ENCODE results near the gene DPP7. TPM values are rescaled to one million over a fixed set of nuclear protein-coding genes. Genes with fewer than 3 reads are reported as not detected.
A peak's percentile ranks its signal among the peaks of the same experiment; 100 is the strongest.

DPP7 gene
- total and polyA plus RNA-seq, 2 of the 4 experiments (the other 2 are of a cell fraction), result 14.9 to 76.4 TPM

- ATAC-seq (ENCODE audit: low read depth) (no peak), DNase-seq (no peak)
- Histone ChIP-seq H2BK120ac (ENCODE audit: low read depth, low read length) (no peak overlapping the region), H3K27me3 (ENCODE audit: control insufficient read depth, insufficient read depth, low read length) (peaks cover 2% of the 10 kb centered on the region; the same call in 1 of the 2 replicates), H4K5ac (ENCODE audit: low read depth, low read length) (no peak overlapping the region), H3K9ac (ENCODE audit: low read depth, low read length) (no peak overlapping the region), H3K4ac (ENCODE audit: low read depth, low read length) (no peak overlapping the region), H2BK15ac (ENCODE audit: low read depth, low read length) (no peak overlapping the region), H2BK20ac (ENCODE audit: low read depth, low read length) (no peak overlapping the region), H4K91ac (ENCODE audit: insufficient read depth, low read depth, low read length) (no peak overlapping the region), H3K9me1 (ENCODE audit: insufficient read depth, low read length) (no peaks in the 10 kb centered on the region), H2BK5ac (ENCODE audit: low read depth, low read length, poor library complexity, severe bottlenecking) (no peak overlapping the region), H2AFZ (replicated peaks; ENCODE audit: low read length, poor library complexity) (peak overlapping the region; percentile 71), H3K79me1 (ENCODE audit: low read depth in 1 of 2, low read length in 2 of 2) (peaks cover 0 to 3% of the 10 kb centered on the region in 2 experiments; a peak in 2 of 4 replicates), H3K9me3 (ENCODE audit: control insufficient read depth, insufficient read depth, low read length) (no peaks in the 10 kb centered on the region), H3K56ac (ENCODE audit: extremely low read depth, insufficient read depth, low read length) (no peak overlapping the region), H3K14ac (replicated peaks; ENCODE audit: low read depth, low read length) (no peak overlapping the region), H3K27ac (ENCODE audit: insufficient read depth, low read length) (no peak overlapping the region), H3K4me3 (ENCODE audit: insufficient read depth, low read depth, low read length) (no peak overlapping the region), H3K36me3 (ENCODE audit: control insufficient read depth, insufficient read depth, low read length) (no peaks in the 10 kb centered on the region), H3K18ac (ENCODE audit: low read depth, low read length) (no peak overlapping the region), H3K23ac (ENCODE audit: low read depth, low read length) (no peak overlapping the region), H4K20me1 (ENCODE audit: insufficient read depth, low read length) (no peaks in the 10 kb centered on the region), H2AK5ac (ENCODE audit: low read depth, low read length) (no peak overlapping the region), H2AK9ac (replicated peaks; ENCODE audit: low read depth, low read length, poor library complexity) (no peak overlapping the region), H3K4me1 (ENCODE audit: control insufficient read depth, insufficient read depth, low read length) (no peaks in the 10 kb centered on the region), H3K4me2 (ENCODE audit: low read depth, low read length) (no peak overlapping the region), H4K8ac (ENCODE audit: low read depth in 2 of 2, low read length in 2 of 2) (no peak overlapping the region)
- POLR2A ChIA-PET (ENCODE audit: unreplicated experiment), result no interaction called here
- intact Hi-C loops (cut with micrococcal nuclease), result no loop called here
- 81% methylated on average over 15 of the region's 26 CpGs; no CpG with 5 or more reads in 1 of the 2 experiments for WGBS, 2 experiments (ENCODE audit: extremely low coverage in 2 of 2, insufficient read length in 1 of 2)
- dilution Hi-C loops (cut with HindIII; ENCODE audit: low sequenced_read_pairs, unreplicated experiment), result no loop called here
- TF ChIP-seq MAFK (IDR thresholded peaks at IDR 0.05; ENCODE audit: low read depth, low read length) (no peak), FOS (IDR thresholded peaks at IDR 0.05; ENCODE audit: low read depth, low read length) (no peak), NFE2L2 (IDR thresholded peaks at IDR 0.05; ENCODE audit: low read depth, low read length) (no peak), CEBPB (IDR thresholded peaks at IDR 0.05; ENCODE audit: low read depth, low read length) (no peak), MXI1 (IDR thresholded peaks at IDR 0.05; ENCODE audit: borderline replicate concordance, low read depth, low read length) (no peak), RFX5 (IDR thresholded peaks at IDR 0.05; ENCODE audit: low read depth, low read length) (no peak), RAD21 (IDR thresholded peaks at IDR 0.05; ENCODE audit: low read length) (no peak), ELK1 (IDR thresholded peaks at IDR 0.05; ENCODE audit: borderline replicate concordance, low read depth, low read length) (no peak), RCOR1 (IDR thresholded peaks at IDR 0.05; ENCODE audit: insufficient replicate concordance, low read length) (no peak), CTCF (conservative IDR thresholded peaks at IDR 0.05; ENCODE audit: low read depth, low read length) (no peak), BHLHE40 (IDR thresholded peaks at IDR 0.05; ENCODE audit: low read depth, low read length) (no peak)
- CTCF ChIA-PET, result interaction anchor here (0.7 to 1.9 kb wide), 7 partner anchors 8 to 126 kb away, joined by 3 to 17 read pairs (median 4); partner anchors contain the start of genes MAN1B1, NPDC1 and UAP1L1
- in situ Hi-C loops (cut with MboI; ENCODE audit: low sequenced_read_pairs), result no loop called here
- BruUV-seq (replicated peaks), result no TSS peak
Observed at GRCh38 chr9:137063311-137064026, 51.1 kb downstream of the DPP7 start.

Data from IMR-90 (cell line).